GM12891 (cell line): ENCODE data around the gene CSNK2B.

ENCODE experiments used
- PAX5 ChIP-seq: IDR thresholded peaks from 2 replicates; pipeline ENCODE4 v1.6.1; 2011; ENCODE audit warnings: low read length, moderate library complexity, mild to moderate bottlenecking; ENCODE audit not compliant: insufficient read depth, severe bottlenecking
- POLR2A ChIP-seq: IDR thresholded peaks from 2 replicates; pipeline ENCODE4 v1.6.1; 2011; ENCODE audit warnings: low read depth, low read length, control low read depth
- POLR2AphosphoS5 ChIP-seq: IDR thresholded peaks from 2 replicates; pipeline ENCODE4 v1.6.1; 2011; ENCODE audit warnings: low read depth, low read length, control low read depth
- SPI1 ChIP-seq: IDR thresholded peaks from 2 replicates; pipeline ENCODE4 v1.6.1; 2011; ENCODE audit warnings: low read depth, low read length, control low read depth
- TAF1 ChIP-seq: IDR thresholded peaks from 2 replicates; pipeline ENCODE4 v1.6.1; 2011; ENCODE audit warnings: low read depth, low read length, control low read depth

DNA sequence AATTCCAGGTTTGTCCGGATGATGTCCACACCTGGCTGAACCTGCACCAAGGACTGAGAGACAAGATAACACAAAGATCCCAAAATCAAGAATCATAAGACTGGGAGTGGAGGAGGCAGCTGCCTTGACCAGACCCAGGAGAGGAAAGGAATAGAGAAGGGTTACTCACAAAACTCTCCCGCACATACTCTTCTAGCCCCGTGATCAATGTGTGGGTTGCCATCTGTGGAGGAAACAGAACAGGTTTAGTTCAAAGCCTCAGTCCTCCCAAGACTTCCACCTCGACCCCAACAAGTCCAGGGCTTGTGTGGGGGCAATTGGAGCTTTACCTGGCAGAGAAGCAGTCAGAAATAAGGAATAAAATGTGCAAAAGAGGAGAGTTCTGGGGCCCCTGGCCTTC lies 24.5 kb upstream of the CSNK2B start:
- TF ChIP-seq POLR2A, result no peak
- no peak for TF ChIP-seq POLR2AphosphoS5
- no peak for TF ChIP-seq TAF1
- TF ChIP-seq SPI1, result no peak
- no peak for TF ChIP-seq PAX5
